Fibroblast of skin of left quadriceps (primary cell): Measurements from ENCODE around the gene RGS6.

Source experiments
- DNase-seq, 2 experiments: peaks; one replicate each; pipeline ENCODE4 v3.0.0-alpha.2; 2013; ENCODE audit warnings: low read depth in 2 of 2

The RGS6 gene

GRCh38 chr14:72499746-72500145 lies 567.5 kb downstream of the RGS6 start:
- no peak for DNase-seq

DNA sequence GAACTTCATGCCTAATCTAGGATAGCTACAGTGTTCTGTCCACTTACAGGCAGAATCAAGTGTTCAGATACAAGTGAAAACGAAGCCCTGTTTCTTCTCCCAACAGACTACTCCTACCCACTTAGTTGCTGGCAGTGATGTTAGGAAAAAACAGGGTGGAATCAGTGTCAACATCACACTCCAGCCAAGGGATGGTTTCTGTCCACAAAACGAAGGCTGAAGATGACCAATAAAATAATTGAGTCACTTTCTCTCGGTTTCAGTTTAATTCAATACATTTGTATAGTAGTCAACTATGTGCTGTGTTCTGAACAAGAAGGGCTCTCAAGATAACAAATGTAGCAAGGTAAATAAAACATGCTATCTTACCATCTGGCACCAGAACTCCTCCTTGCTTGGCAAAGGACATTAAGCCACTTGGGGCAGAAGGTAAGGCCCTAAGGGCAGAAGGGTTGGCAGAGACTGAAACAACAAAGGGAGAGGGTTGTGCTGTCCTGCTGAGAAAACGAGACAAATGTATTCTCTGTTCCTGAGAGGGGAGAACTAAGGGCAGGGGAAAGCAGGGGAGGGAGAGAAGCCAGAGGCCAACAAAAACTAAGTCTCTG lies 568.1 kb downstream of the RGS6 start:
- DNase-seq = no peak

DNA sequence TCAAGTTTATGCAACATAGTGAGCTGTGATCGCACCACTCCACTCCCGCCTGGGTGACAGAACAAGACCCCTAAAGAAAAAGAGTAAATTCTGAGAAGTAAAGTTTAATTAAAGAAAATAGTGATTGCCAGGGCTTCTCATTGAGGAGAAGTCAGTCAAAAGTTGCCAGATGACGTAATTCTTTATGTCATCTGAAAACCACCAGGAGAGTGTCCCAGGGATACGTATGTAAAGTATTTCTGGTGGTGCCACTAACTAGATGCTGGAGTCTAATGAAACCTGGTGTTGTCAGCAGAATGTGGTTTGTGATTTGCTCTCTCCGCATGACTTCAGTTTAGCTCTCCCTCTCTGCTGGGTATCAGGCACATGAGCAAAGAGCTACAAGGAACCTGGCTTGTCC lies 569.2 kb downstream of the RGS6 start:
- DNase-seq = no peak

- no peak for DNase-seq
These were observed 571.0 kb downstream of the RGS6 start for GRCh38 chr14:72503271-72503670.

DNA sequence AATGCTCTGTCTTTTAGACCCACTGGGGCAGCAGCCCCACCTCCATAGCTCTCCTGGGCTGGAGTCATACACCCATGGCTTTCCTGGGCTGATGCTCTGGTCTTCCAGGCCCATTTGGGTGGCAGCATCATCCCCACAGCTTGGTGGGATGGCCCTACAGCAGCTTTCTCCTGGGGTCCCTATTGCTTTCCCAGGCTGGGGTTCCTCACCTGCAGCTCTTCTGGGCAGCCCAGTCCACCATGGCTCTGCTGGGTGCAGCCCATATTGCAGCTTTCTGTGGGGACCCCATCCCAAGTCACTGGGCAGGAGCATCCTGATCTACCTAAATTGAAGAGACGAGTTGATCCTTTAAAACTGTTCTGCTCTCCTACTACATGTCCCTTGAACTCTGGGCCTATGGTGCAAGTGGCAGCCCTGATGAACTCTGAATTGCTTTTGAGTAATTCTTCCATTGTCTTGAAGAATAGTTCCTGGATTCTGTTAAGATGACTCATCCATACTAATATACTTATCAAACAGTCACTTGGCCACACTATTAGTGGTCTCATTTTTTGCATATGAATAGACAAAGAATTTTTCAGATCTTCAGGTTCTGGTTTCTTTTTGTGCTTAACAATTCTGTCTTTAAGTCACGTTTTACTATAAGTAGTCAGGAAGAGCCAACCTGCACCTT lies 571.6 kb downstream of the RGS6 start:
- DNase-seq = no peak

- DNase-seq = no peak
These were observed 578.3 kb downstream of the RGS6 start for GRCh38 chr14:72510566-72510965.

DNA sequence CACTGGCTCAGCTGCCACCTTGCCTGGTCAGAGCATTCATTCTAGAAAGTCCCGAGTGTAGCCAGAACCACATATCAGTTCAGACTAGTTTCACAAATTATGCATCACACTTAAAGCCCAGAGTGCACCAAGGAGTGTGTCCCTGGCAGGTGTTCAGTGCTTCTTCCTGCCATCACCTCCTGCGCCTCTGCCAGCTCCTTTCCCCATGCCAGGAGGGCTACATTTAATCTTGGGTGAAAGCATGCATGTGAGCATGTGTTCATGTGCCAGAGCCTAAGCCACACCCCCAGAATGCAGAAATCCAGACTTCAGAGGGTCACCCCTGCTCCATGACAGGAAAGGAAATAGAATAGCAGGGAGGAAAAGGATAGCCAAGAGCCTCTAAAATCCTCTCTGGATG lies 580.1 kb downstream of the RGS6 start:
- no peak for DNase-seq

DNA sequence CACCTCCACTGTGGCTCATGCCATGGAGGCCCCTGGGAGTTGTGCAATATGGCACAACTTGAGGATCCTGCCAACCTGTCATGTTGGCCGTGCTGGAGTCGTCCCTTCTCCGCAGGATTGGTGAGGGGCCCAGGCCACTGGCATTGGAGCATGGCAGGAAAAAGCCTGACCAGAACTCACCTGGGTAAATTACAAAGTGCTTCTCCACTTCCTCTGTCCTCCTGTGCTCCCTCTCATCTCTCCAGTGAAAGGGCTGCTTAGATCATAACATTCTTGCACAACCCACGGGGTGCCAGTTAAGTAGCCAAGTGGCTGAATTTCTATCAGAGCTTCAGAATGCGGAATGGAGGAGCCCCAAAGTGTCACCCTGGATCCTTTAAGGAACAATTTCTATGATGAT lies 580.7 kb downstream of the RGS6 start:
- no peak for DNase-seq

DNA sequence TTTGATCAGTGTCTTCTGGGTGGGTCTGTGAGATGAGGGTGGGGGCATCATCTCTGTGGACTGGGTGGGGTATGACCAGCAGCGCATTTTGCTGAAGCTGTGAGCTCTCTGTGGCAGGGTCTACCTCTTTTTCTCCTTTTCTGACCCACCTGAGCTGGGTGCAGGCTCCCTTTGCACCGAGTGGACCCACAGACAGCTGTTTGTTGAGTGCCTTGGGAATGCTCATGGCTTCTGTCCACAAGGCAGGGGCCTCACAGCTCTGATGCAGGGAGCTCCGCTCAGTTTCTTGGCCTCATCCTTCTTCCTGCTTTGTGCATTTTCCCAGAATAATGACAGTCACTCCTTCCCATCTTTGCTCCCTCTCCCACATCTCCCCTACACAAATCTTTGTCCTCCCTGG lies 581.1 kb downstream of the RGS6 start:
- no peak for DNase-seq

- DNase-seq = no peak
These were observed 581.9 kb downstream of the RGS6 start for GRCh38 chr14:72513965-72514659.

GRCh38 chr14:72514660-72515025 lies 582.4 kb downstream of the RGS6 start:
- DNase-seq = no peak

- no peak for DNase-seq
These were observed 583.8 kb downstream of the RGS6 start for GRCh38 chr14:72515779-72516770.

- peak; percentile 75 to 83 for DNase-seq
These were observed 584.9 kb downstream of the RGS6 start for GRCh38 chr14:72516936-72517700.

DNA sequence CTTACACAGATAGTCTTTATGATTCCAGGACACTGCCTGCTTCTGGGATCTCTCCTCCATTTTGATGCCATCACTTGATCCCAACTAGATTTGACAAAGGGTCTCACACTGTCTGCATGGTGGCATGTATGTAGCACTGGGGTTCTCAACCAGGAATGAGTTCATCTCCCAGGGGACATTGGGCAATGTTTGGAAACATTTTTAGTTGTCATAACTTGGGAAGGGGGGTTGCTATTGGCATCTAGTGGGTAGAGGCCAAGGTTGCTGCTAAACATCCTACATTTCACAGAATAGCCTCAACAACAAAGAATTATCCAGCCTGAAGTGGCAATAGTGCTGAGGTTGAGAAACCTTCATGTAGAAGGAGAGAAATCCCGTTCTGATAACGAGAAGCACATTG lies 585.5 kb downstream of the RGS6 start:
- no peak for DNase-seq

- DNase-seq = no peak
These were observed 586.7 kb downstream of the RGS6 start for GRCh38 chr14:72518809-72519377.

GRCh38 chr14:72519543-72519942 lies 587.3 kb downstream of the RGS6 start:
- DNase-seq = no peak

DNA sequence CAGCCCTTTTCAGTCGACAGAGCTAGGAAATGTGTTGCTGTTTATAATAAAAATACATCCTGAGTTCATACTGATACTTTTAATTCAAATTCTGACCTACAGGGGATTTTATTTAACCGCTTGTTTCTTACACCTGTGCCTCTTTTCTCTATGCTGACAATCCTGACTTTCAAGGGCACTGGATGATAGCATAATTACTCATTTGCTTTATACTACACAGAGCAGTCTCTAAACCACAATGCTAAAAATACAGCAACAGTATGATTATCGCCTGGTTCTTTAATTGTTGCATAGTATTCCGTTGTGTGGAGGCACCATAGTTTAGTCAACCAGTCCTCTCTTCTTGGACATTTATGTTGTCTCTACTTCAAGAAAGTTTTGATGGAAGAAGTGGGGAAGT lies 588.8 kb downstream of the RGS6 start:
- no peak for DNase-seq

DNA sequence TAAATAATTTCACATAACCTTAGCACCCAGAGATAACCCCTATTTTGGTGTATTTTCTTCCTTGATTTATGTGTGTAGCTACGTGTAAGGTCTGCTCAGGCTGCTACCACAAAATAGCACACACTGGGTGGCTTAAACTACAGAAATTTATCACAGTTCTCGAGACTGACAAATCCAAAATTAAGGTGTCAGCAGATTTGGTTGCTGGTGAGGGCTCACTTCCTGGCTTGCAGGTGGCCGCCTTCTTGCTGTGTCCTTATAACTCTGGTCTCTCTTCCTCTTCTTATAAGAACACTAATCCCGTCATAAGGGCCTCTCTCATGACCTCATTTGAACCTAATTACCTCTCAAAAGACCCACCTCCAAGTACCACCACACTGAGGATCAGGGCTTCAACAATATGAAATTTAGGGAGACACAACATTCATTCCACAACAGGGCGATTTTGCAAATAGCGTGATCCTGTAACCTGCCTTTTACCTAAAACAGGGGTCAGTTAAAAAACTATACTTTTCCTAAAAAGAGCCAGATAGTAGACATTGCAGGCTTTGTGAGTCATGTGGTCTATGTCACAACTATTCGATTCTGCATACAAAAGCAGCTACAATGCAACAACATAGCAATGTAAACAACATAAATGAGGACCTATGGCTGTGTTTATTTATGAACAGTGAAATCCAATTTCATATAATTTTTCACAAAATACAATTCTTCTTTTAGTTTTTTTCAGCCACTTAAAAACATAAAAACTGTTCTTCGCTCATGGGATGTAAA lies 589.9 kb downstream of the RGS6 start:
- DNase-seq = no peak

DNA sequence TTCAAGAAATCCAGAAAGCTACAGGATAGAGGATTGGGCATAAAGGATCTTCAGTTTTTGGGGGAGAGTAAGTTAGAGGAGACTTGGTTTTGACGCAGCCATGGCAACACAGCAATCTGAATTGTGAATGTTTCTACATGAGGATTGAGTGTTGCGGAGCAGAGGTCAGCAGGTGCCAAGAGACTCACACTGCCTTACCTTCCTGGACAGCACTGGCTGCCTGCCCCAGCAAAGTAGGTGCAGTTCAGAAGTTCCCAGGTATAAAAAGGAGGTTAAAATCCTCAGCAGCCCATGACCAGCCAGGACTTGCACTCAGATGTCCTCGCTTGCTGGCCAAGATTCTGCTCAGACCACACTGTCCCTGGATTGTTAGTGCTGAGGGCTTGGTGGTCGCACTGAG lies 590.6 kb downstream of the RGS6 start:
- no peak for DNase-seq
